Measurements from ENCODE around the gene AUTS2.

Gene AUTS2

GRCh38 chr7:69585169-69585568, 13.1 kb upstream of the AUTS2 start:
- Histone ChIP-seq H4K20me1 (ENCODE audit: insufficient read depth, low read length, poor library complexity, severe bottlenecking) (no peaks in the 10 kb centered on the region), H3K27me3 (ENCODE audit: insufficient read depth, low read length, poor library complexity, severe bottlenecking) (no peaks in the 10 kb centered on the region), H3K9me2 (replicated peaks; ENCODE audit: low read depth, low read length) (no peaks in the 10 kb centered on the region), H2AFZ (ENCODE audit: low read length) (no peak overlapping the region), H3K4me3 (ENCODE audit: low read length, poor library complexity, severe bottlenecking) (no peak overlapping the region), H3K9me3 (ENCODE audit: insufficient read depth, low read depth, low read length) (no peaks in the 10 kb centered on the region), H3K9ac (ENCODE audit: low read depth, low read length, poor library complexity, severe bottlenecking) (no peak overlapping the region), H3F3A (ENCODE audit: low read depth) (no peaks in the 10 kb centered on the region), H3K4me1 (ENCODE audit: insufficient read depth, low read length, poor library complexity, severe bottlenecking) (no peaks in the 10 kb centered on the region), H3K4me2 (ENCODE audit: low read depth, low read length, poor library complexity, severe bottlenecking) (no peak overlapping the region), H3K36me3 (ENCODE audit: insufficient read depth, low read length) (no peaks in the 10 kb centered on the region), H3K79me2 (ENCODE audit: insufficient read depth, low read length) (no peaks in the 10 kb centered on the region)
- TF ChIP-seq, protein P1, sequence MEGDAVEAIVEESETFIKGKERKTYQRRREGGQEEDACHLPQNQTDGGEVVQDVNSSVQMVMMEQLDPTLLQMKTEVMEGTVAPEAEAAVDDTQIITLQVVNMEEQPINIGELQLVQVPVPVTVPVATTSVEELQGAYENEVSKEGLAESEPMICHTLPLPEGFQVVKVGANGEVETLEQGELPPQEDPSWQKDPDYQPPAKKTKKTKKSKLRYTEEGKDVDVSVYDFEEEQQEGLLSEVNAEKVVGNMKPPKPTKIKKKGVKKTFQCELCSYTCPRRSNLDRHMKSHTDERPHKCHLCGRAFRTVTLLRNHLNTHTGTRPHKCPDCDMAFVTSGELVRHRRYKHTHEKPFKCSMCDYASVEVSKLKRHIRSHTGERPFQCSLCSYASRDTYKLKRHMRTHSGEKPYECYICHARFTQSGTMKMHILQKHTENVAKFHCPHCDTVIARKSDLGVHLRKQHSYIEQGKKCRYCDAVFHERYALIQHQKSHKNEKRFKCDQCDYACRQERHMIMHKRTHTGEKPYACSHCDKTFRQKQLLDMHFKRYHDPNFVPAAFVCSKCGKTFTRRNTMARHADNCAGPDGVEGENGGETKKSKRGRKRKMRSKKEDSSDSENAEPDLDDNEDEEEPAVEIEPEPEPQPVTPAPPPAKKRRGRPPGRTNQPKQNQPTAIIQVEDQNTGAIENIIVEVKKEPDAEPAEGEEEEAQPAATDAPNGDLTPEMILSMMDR (conservative IDR thresholded peaks at IDR 0.05; ENCODE audit: low read length), result no peak
- no peak for TF ChIP-seq EZH2phosphoT487 (IDR thresholded peaks at IDR 0.05; ENCODE audit: borderline replicate concordance)

GRCh38 chr7:69586321-69586720, 12.0 kb upstream of the AUTS2 start:
- no peaks in the 10 kb centered on the region for H3K36me3 ChIP-seq (ENCODE audit: insufficient read depth, low read length)
- H3K79me2 ChIP-seq (ENCODE audit: insufficient read depth, low read length), result no peaks in the 10 kb centered on the region
- no peak overlapping the region for H3K4me3 ChIP-seq (ENCODE audit: low read length, poor library complexity, severe bottlenecking)
- H2AFZ ChIP-seq (ENCODE audit: low read length), result no peak overlapping the region
- no peak overlapping the region for H3K9ac ChIP-seq (ENCODE audit: low read depth, low read length, poor library complexity, severe bottlenecking)
- TF ChIP-seq EZH2phosphoT487 (IDR thresholded peaks at IDR 0.05; ENCODE audit: borderline replicate concordance), result no peak
- TF ChIP-seq, protein P1 (conservative IDR thresholded peaks at IDR 0.05; ENCODE audit: low read length), result no peak
- H3K4me2 ChIP-seq (ENCODE audit: low read depth, low read length, poor library complexity, severe bottlenecking), result no peak overlapping the region
- no peaks in the 10 kb centered on the region for H3K9me3 ChIP-seq (ENCODE audit: insufficient read depth, low read depth, low read length)
- H4K20me1 ChIP-seq (ENCODE audit: insufficient read depth, low read length, poor library complexity, severe bottlenecking), result no peaks in the 10 kb centered on the region
- no peaks in the 10 kb centered on the region for H3K9me2 ChIP-seq (replicated peaks; ENCODE audit: low read depth, low read length)
- no peaks in the 10 kb centered on the region for H3K4me1 ChIP-seq (ENCODE audit: insufficient read depth, low read length, poor library complexity, severe bottlenecking)
- no peaks in the 10 kb centered on the region for H3K27me3 ChIP-seq (ENCODE audit: insufficient read depth, low read length, poor library complexity, severe bottlenecking)
- H3F3A ChIP-seq (ENCODE audit: low read depth), result no peaks in the 10 kb centered on the region

GRCh38 chr7:69588773-69589172, 9.5 kb upstream of the AUTS2 start:
- Histone ChIP-seq H3K4me1 (ENCODE audit: insufficient read depth, low read length, poor library complexity, severe bottlenecking) (no peaks in the 10 kb centered on the region), H3K9me3 (ENCODE audit: insufficient read depth, low read depth, low read length) (no peaks in the 10 kb centered on the region), H3K4me2 (ENCODE audit: low read depth, low read length, poor library complexity, severe bottlenecking) (no peak overlapping the region), H3K9ac (ENCODE audit: low read depth, low read length, poor library complexity, severe bottlenecking) (no peak overlapping the region), H3K9me2 (replicated peaks; ENCODE audit: low read depth, low read length) (no peaks in the 10 kb centered on the region), H3K4me3 (ENCODE audit: low read length, poor library complexity, severe bottlenecking) (no peak overlapping the region), H3F3A (ENCODE audit: low read depth) (no peaks in the 10 kb centered on the region), H3K79me2 (ENCODE audit: insufficient read depth, low read length) (no peaks in the 10 kb centered on the region), H4K20me1 (ENCODE audit: insufficient read depth, low read length, poor library complexity, severe bottlenecking) (no peaks in the 10 kb centered on the region), H3K36me3 (ENCODE audit: insufficient read depth, low read length) (no peaks in the 10 kb centered on the region), H3K27me3 (ENCODE audit: insufficient read depth, low read length, poor library complexity, severe bottlenecking) (no peaks in the 10 kb centered on the region), H2AFZ (ENCODE audit: low read length) (no peak overlapping the region)
- no peak for TF ChIP-seq EZH2phosphoT487 (IDR thresholded peaks at IDR 0.05; ENCODE audit: borderline replicate concordance)
- TF ChIP-seq, protein P1 (conservative IDR thresholded peaks at IDR 0.05; ENCODE audit: low read length), result no peak
